Stimulated activated effector memory CD8-positive, alpha-beta T cell treated with anti-CD3 and anti-CD28 coated beads, Interleukin-12 subunit alpha, Interleukin-12 subunit beta, amount 100 ng/mL, for 72 hours (primary cell): ENCODE data around the gene MYO3A.

ENCODE experiments used
- ATAC-seq: fragments of 150-1000 bp; cut with Tn5 transposase; 2 replicates; pipeline ENCODE4 v1.10.0; 2021
- DNase-seq, 2 donors: peaks; one replicate each; pipeline ENCODE4 v3.0.0; 2021 to 2022; ENCODE audit warnings: low spot score in 2 of 2
- H3K27ac Mint-ChIP-seq: one replicate; pipeline ENCODE4 v1.8.0; 2022; ENCODE audit warnings: mild to moderate bottlenecking, mixed read lengths
- H3K36me3 Mint-ChIP-seq: one replicate; pipeline ENCODE4 v1.8.0; 2022; ENCODE audit warnings: mild to moderate bottlenecking, mixed read lengths
- H3K4me1 Mint-ChIP-seq: one replicate; pipeline ENCODE4 v1.8.0; 2022; ENCODE audit warnings: mixed read lengths
- H3K4me3 Mint-ChIP-seq: one replicate; pipeline ENCODE4 v1.8.0; 2022; ENCODE audit warnings: mild to moderate bottlenecking, mixed read lengths
- H3K9me3 Mint-ChIP-seq: one replicate; pipeline ENCODE4 v1.8.0; 2022; ENCODE audit warnings: mixed read lengths

The MYO3A gene

DNA sequence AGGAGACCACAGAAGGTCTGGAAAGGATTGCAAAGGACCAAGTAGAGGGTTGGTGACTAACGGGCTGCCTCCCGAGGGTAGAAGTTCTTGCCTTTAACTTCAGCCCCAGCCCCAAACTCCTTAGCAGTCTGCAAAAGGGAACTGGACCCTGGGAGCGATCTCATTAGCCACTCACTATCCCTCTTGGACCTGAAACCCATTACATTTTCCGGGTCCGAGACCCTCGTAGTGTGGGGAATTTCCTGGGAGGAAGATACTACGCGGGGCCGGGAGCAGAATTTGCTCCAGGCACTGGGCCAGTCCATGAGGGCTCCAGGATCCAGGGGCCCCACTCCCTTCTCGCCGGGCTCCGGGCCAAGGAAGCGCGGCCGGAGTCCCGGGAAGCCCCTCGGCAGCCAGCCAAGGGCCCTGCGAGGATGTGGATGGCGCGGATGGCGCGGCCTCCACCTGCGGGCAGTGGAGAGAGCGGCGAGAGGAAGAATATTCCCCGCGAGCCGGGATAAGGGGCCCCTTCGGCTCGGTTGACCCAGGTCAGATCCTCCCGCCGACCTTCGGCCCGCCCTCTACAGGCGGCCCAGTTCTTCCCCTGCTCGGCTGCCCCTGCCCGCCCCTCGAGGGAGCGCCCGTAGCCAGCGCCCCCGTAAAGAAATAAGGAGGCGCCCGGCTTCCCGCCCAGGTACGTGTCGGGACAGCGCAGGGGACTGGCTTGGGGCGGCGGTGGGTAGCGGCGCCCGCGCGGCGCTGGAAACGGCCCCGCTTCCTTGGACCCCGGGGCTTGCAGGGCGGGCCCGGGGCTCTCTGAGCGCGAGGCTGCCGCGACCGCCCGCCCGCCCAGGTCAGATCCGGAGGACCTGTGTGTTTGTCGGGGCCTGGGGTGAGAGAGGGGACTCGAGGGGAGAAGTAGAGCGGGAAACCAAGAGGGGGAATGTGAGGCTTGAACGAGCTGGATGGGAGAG lies at the start of gene MYO3A:
Gene MYO3A (plus strand): TSS at position 577 of the 956 bp plus-strand sequence. CDS start 17,882 bp downstream, outside the sequence.
- peak; percentile 39 for ATAC-seq
- H3K4me1 Mint-ChIP-seq = peaks cover 5% of the 10 kb centered on the region
- H3K4me3 Mint-ChIP-seq = peak within 1 kb of the TSS; percentile 11
- no peaks in the 10 kb centered on the region for H3K36me3 Mint-ChIP-seq
- H3K27ac Mint-ChIP-seq = no peak within 1 kb of the TSS
- DNase-seq = no peak
- peaks cover 2% of the 10 kb centered on the region for H3K9me3 Mint-ChIP-seq

- Mint-ChIP-seq H3K27ac (no peak overlapping the region), H3K4me1 (no peaks in the 10 kb centered on the region), H3K4me3 (no peak overlapping the region), H3K36me3 (no peaks in the 10 kb centered on the region), H3K9me3 (peaks cover 3% of the 10 kb centered on the region)
- DNase-seq (no peak), ATAC-seq (no peak)
Observed at GRCh38 chr10:25888627-25889026, 45.4 kb upstream of the MYO3A start.

DNA sequence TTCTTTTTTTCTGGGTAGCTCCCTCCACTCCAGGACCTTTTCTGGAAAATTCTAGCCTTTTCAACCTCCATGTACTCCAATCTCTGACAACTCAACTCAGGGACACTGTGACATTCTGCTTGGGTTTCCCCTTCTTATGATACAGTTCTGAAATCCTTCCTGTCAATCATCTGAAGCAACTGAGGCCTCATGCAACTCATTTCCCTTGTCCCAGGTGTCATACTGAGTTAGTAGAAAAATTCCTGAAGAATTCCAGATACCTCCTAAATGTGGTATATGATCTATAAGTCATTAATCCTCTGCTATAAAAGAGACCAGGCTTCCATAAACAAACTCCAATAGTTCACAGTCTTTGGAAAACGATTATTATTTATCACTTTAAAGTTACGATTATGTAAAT lies 43.0 kb upstream of the MYO3A start:
- H3K9me3 Mint-ChIP-seq = peaks cover 3% of the 10 kb centered on the region
- H3K36me3 Mint-ChIP-seq = no peaks in the 10 kb centered on the region
- no peaks in the 10 kb centered on the region for H3K4me1 Mint-ChIP-seq
- no peak for DNase-seq
- no peak for ATAC-seq
- H3K27ac Mint-ChIP-seq = no peak overlapping the region
- no peak overlapping the region for H3K4me3 Mint-ChIP-seq

GRCh38 chr10:25895856-25896255 lies 38.2 kb upstream of the MYO3A start:
- H3K36me3 Mint-ChIP-seq = no peaks in the 10 kb centered on the region
- no peaks in the 10 kb centered on the region for H3K4me1 Mint-ChIP-seq
- no peak for DNase-seq
- no peak overlapping the region for H3K4me3 Mint-ChIP-seq
- peaks cover 3% of the 10 kb centered on the region for H3K9me3 Mint-ChIP-seq
- H3K27ac Mint-ChIP-seq = no peak overlapping the region
- no peak for ATAC-seq

DNA sequence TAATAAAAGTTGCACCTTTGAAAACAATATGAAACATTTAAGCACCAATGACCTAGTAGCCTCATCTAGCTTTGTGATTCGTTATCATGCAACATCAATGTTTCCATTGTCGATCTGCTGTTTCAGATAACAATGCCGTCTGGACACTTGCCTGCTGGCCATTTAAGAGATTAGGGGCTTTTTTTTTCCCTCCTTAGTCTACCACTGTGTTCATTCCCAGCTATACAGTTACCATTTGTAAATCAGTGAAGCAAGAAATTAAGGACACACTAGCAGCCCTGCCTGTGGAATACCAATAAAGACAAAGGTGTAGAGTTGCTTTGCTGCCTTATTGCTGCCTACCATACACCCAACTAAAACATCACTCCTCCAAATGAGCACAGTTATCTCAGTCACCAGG lies 37.6 kb upstream of the MYO3A start:
- H3K4me3 Mint-ChIP-seq = no peak overlapping the region
- no peak for DNase-seq
- no peak overlapping the region for H3K27ac Mint-ChIP-seq

GRCh38 chr10:25899304-25899703 lies 34.7 kb upstream of the MYO3A start:
- DNase-seq (no peak), ATAC-seq (no peak)
- H3K27ac Mint-ChIP-seq = no peak overlapping the region
- no peaks in the 10 kb centered on the region for H3K9me3 Mint-ChIP-seq
- no peaks in the 10 kb centered on the region for H3K4me1 Mint-ChIP-seq
- no peaks in the 10 kb centered on the region for H3K36me3 Mint-ChIP-seq
- no peak overlapping the region for H3K4me3 Mint-ChIP-seq

More for the DNA sequence above, 37.6 kb upstream of the MYO3A start:
- Mint-ChIP-seq H3K9me3 (peaks cover 3% of the 10 kb centered on the region), H3K36me3 (no peaks in the 10 kb centered on the region), H3K4me1 (no peaks in the 10 kb centered on the region)
- no peak for ATAC-seq

- no peak overlapping the region for H3K27ac Mint-ChIP-seq
- H3K9me3 Mint-ChIP-seq = no peaks in the 10 kb centered on the region
- DNase-seq (no peak), ATAC-seq (no peak)
- no peaks in the 10 kb centered on the region for H3K36me3 Mint-ChIP-seq
- no peak overlapping the region for H3K4me3 Mint-ChIP-seq
- H3K4me1 Mint-ChIP-seq = no peaks in the 10 kb centered on the region
Observed at GRCh38 chr10:25901199-25901598, 32.8 kb upstream of the MYO3A start.

DNA sequence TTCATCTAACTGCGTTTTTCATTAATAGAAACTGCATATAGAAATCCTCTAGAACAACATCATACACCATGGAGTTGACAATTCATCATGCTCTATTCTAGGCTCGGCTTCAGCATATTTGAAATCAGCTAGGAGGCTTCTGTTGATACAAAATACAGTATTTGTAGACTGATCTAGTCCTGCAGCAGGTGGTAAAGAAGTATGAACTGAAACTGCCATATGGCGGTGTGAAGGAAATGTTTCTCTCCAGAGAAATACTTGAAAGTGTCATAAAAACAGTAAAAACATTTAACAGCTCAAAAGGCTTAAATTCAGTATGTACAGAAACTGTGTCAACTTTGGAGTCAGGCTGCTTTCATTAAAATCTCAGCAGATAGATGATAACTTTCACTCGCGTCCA lies 32.0 kb upstream of the MYO3A start:
- no peaks in the 10 kb centered on the region for H3K36me3 Mint-ChIP-seq
- ATAC-seq = no peak
- H3K4me3 Mint-ChIP-seq = no peak overlapping the region
- no peak for DNase-seq
- no peak overlapping the region for H3K27ac Mint-ChIP-seq
- H3K4me1 Mint-ChIP-seq = no peaks in the 10 kb centered on the region
- no peaks in the 10 kb centered on the region for H3K9me3 Mint-ChIP-seq

- no peaks in the 10 kb centered on the region for H3K4me1 Mint-ChIP-seq
- no peak overlapping the region for H3K4me3 Mint-ChIP-seq
- DNase-seq (no peak), ATAC-seq (no peak)
- H3K9me3 Mint-ChIP-seq = peaks cover 3% of the 10 kb centered on the region
- H3K27ac Mint-ChIP-seq = no peak overlapping the region
- H3K36me3 Mint-ChIP-seq = no peaks in the 10 kb centered on the region
Observed at GRCh38 chr10:25907261-25907660, 26.8 kb upstream of the MYO3A start.

DNA sequence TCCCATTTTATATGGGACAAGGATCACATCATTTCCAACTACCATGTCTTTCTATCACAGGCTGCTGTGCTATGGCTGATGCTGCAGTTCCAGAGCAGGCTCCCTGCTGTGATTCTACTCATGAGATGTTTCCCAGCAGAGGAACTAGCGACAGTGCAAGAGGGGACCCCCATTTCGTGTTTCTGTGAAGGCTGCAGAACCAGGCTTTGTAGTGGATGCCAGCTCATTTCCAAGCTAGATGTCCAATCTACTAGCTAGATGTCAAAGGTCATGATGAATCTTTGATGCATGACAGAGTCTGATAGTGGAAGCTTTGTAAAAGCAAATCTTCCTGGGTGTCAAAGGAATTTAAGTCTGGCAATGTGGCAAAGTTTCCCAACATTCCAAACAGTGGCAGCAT lies 21.2 kb upstream of the MYO3A start:
- H3K27ac Mint-ChIP-seq = no peak overlapping the region

GRCh38 chr10:25914776-25915175 lies 19.3 kb upstream of the MYO3A start:
- Mint-ChIP-seq H3K4me3 (no peak overlapping the region), H3K9me3 (no peaks in the 10 kb centered on the region), H3K4me1 (no peaks in the 10 kb centered on the region), H3K27ac (no peak overlapping the region), H3K36me3 (no peaks in the 10 kb centered on the region)
- DNase-seq = no peak
- ATAC-seq = no peak

More for the DNA sequence above, 21.2 kb upstream of the MYO3A start:
- Mint-ChIP-seq H3K9me3 (peaks cover 3% of the 10 kb centered on the region), H3K4me1 (no peaks in the 10 kb centered on the region), H3K36me3 (no peaks in the 10 kb centered on the region), H3K4me3 (no peak overlapping the region)
- DNase-seq (no peak), ATAC-seq (no peak)

GRCh38 chr10:25934621-25935139 lies 651 bp downstream of the MYO3A start:
- Mint-ChIP-seq H3K4me1 (peaks cover 5% of the 10 kb centered on the region), H3K9me3 (peaks cover 1% of the 10 kb centered on the region), H3K4me3 (peak overlapping the region; percentile 11), H3K27ac (no peak overlapping the region), H3K36me3 (no peaks in the 10 kb centered on the region)
- no peak for DNase-seq
- ATAC-seq = peak; percentile 52

DNA sequence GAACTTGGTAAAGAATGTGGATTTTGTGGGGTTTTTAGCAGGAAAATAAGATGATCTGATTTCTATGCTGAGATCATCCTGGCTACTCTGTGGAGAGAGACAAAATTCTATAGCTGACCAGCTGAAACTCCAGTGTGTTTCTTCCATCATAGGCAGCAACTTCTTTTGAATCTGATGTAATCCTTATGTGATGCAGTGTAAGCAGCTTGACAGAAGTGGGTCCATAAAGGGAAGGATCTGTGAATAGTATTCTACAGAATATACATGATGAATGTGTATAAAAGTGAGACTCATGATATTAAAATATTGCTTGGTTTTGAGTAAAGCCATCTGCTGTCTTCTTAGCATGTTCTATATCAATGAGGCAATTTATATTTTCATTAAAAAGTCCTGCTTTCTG lies 4.4 kb downstream of the MYO3A start:
- H3K36me3 Mint-ChIP-seq = no peaks in the 10 kb centered on the region
- ATAC-seq (no peak), DNase-seq (no peak)
- peaks cover 5% of the 10 kb centered on the region for H3K4me1 Mint-ChIP-seq
- no peaks in the 10 kb centered on the region for H3K9me3 Mint-ChIP-seq
- H3K4me3 Mint-ChIP-seq = no peak overlapping the region
- no peak overlapping the region for H3K27ac Mint-ChIP-seq

DNA sequence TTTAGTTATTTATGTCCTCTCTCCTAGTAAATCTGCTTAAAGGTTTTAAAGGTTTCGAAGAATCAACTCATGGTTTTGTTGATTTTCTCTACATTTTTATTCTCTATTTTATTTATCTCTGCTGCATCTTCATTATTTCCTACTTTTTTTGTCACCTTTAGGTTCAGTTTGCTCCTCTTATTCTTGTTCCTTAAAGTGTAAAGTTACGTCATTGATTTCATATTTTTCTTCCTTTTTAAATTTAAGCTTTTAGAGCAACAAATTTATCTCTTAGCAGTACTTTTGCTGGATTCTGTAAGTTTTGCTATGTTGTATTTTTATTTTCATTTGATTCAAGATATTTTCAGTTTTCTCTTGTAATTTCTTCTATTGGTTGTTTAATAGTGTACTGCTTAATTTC lies 10.7 kb downstream of the MYO3A start:
- no peak for ATAC-seq
- peaks cover 10% of the 10 kb centered on the region for H3K9me3 Mint-ChIP-seq
- DNase-seq = no peak
- no peak overlapping the region for H3K4me3 Mint-ChIP-seq
- H3K36me3 Mint-ChIP-seq = no peaks in the 10 kb centered on the region
- H3K27ac Mint-ChIP-seq = no peak overlapping the region
- no peaks in the 10 kb centered on the region for H3K4me1 Mint-ChIP-seq

- no peaks in the 10 kb centered on the region for H3K36me3 Mint-ChIP-seq
- H3K27ac Mint-ChIP-seq = no peak overlapping the region
- H3K4me3 Mint-ChIP-seq = no peak overlapping the region
- ATAC-seq = no peak
- no peaks in the 10 kb centered on the region for H3K4me1 Mint-ChIP-seq
- DNase-seq = no peak
- H3K9me3 Mint-ChIP-seq = peaks cover 8% of the 10 kb centered on the region
Observed at GRCh38 chr10:25952857-25953256, 18.8 kb downstream of the MYO3A start.

DNA sequence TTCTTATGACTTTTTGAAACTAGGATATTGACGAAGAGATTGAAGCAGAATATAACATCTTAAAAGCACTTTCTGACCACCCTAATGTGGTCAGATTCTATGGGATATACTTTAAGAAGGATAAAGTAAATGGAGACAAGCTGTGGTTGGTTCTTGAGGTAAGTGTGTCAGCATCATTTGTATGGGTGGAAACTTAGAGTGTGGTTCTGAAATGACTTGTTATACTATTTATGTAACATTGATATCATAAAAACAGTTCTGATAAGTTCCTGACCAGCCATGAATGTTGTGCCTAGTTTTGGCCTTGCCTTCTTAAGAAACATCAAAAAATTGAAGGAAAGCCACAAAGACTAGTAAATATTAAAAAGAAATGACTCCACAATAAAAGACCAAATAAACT lies 20.8 kb downstream of the MYO3A start:
- no peak for ATAC-seq
- Mint-ChIP-seq H3K4me3 (no peak overlapping the region), H3K27ac (no peak overlapping the region), H3K36me3 (no peaks in the 10 kb centered on the region), H3K9me3 (peaks cover 7% of the 10 kb centered on the region), H3K4me1 (no peaks in the 10 kb centered on the region)
- DNase-seq = no peak
